SK-N-DZ (cell line): ENCODE measurements around the gene GOLGA8B.
A peak's percentile ranks its signal among the peaks of the same experiment; 100 is the strongest.
"Not testable (repeated sequence)": the region's sequence is repeated elsewhere in the genome, so short reads cannot be mapped to it uniquely, and the experiment has no call there.

Experiments used
- DNase-seq: peaks from one replicate; pipeline ENCODE4 v3.0.0-alpha.2; 2015; ENCODE audit warnings: low spot score

Gene GOLGA8B

DNA sequence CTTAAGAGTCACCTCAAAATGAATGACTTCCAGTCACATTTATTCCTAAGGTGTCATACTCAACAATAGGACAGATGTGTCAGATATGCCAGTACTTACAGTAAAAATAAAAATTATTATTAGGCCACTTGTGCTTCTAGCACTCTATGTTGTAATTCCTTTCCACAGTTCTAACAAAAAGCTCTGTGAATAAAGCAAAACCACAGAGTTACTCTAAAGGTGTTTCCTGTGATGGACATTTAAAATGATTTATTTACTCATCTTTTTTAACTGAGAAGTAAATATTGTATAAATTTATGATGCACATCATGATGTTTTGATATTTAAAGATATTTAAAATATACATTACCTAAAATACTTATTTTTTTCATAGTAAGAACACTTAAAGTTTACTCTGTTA is 13.9 kb upstream of the GOLGA8B start:
- DNase-seq, result no peak

DNA sequence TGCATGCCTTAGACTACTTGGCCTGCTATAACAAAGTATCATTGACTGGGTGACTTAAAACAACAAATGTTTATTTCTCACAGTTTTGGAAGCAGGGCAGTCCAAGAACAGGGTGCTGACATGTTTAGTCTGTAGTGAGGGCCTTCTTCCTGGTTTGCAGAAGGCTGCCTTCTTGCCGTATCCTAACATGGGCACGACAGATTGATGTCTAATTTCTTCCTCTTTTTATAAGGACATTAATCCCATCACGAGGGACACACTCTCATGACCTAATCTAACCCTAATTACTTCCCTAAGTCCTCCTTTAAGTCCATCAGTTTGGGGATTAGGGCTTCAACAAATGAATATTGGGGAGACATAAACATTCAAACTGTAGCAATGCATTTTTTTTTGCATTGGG is 10.9 kb upstream of the GOLGA8B start:
- no peak for DNase-seq

DNA sequence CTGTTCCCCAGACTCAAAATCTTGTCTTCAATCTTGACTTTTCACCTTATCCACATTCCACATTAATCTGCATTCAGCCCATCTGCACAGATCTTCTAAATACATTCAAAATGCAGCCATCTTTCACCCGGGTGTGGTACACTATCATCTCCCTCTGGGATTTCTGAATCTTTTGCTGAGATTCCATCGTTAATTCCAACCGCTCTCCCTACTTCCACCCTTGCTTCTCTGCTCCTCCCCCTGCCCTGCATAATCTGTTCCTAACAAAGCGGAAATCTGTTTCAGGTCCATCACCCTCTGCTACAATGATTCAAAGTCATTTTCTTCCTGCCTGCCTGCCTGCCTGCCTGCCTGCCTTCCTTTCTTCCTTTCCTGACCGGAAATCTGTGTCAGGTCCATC is 7.9 kb upstream of the GOLGA8B start:
- DNase-seq, result no peak

DNA sequence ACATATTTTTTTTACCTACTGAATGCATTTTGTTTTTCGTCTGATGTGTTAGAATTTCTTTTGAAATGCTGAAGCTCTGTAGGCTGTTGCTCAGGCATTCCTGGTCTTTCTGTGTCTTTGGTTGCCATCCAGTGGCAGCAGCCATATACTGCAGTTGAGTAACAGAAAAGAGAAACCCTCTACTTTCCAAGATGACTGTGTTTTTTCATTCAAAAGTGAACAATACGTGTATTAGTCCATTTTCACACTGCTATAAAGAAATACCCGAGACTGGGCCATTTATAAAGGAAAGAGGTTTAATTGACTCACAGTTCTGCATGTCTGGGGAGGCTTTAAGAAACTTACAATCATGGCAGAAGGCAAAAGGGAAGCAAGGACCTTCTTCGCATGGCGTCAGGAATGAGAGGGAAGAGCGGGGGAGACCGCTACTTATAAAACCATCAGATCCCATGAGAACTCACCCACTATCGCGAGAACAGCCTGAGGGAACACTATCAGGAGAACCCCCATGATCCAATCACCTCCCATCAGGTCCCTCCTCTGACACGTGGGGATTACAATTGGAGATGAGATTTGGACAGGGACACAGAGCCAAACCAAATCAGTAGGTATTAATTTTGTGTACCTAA is 4.7 kb upstream of the GOLGA8B start:
- peak; percentile 93 for DNase-seq

DNA sequence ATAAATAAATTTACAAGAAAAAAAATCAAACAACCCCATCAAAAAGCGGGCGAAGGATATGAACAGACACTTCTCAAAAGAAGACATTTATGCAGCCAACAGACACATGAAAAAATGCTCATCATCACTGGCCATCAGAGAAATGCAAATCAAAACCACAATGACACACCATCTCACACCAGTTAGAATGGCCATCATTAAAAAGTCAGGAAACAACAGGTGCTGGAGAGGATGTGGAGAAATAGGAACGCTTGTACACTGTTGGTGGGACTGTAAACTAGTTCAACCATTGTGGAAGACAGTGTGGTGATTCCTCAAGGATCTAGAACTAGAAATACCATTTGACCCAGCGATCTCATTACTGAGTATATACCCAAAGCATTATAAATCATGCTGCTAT is 2.5 kb upstream of the GOLGA8B start:
- not testable (repeated sequence) for DNase-seq

DNA sequence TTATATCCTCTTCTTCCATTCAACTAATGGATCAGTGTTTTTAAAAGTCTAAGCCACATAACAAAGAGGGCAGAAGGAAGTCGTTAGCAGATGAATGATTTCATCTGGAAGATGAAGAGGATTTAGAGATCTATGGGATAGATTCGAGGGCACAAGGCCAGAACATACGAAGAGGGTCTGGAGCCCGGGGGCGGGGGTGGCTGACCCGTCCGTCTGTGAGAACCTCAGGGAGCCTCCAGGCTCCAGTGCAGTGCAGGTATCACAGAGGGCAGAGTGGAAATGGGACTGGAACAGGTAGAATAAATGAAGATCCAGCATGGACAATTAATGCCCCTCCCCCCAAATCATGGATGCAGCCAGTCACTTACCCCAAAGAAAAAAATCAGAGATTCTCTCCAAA is 1.5 kb upstream of the GOLGA8B start:
- no peak for DNase-seq

DNA sequence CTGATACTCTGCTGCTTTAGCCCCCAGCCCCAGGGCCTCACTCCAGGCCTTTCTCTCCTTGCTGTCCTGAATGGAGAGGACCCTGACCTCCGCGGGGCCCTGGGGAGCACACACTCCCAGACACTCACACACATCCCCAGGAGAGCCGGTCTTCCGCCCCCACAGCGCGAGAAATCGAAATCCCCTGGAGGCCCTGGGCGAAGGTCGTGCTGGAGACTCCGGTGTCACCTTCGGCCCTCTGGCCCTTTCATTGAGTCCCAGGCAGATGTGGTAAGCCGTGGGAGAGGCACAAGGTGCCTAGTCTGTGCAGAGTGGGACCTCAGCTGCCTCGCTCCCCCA is 848 bp upstream of the GOLGA8B start:
- DNase-seq, result peak; percentile 24

DNA sequence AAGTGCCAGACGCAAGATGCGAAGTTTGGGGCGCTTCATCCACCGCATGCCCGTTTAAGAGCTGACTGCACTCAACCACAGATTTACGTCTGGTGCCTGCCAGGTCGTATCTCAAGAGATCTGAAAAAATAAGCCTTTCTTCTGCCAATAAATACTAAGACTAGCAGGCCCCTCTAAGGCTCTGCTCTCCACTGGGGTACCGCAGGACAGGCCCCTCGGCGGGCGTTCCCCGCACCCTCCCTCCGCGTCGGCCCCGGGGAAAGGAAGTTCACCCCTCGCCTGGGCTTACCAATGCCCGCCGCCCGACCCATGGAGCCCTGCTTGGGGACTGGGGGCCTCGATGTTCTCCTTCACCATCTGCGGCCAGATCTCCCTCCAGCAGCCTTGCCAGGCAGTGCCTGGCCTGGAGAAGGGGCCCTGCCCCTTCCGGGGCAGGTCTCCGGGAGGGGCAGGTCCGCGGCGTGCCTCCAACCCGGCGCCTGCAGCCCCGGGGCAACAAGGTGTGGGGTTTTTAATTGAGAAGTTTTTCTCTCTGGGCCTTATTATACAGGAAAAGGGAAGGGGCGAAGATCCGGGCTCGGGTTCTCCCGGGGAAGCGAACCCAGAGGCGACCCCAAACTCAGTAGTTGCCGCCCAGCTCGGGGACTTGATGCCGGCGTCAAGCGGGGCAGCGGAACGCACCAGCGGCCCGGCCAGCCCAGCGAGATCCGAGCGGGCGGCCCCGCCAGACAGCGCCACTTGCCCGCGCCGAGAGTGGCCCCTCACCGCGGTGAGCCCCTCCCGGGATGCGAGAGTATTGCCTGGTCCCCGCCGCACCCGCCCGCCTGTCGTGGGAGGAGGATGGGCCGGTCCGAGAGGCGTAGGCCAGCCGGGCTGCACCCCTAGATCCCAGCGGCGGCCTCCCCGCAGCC is 735 bp downstream of the GOLGA8B start:
- peak; percentile 38 for DNase-seq

DNA sequence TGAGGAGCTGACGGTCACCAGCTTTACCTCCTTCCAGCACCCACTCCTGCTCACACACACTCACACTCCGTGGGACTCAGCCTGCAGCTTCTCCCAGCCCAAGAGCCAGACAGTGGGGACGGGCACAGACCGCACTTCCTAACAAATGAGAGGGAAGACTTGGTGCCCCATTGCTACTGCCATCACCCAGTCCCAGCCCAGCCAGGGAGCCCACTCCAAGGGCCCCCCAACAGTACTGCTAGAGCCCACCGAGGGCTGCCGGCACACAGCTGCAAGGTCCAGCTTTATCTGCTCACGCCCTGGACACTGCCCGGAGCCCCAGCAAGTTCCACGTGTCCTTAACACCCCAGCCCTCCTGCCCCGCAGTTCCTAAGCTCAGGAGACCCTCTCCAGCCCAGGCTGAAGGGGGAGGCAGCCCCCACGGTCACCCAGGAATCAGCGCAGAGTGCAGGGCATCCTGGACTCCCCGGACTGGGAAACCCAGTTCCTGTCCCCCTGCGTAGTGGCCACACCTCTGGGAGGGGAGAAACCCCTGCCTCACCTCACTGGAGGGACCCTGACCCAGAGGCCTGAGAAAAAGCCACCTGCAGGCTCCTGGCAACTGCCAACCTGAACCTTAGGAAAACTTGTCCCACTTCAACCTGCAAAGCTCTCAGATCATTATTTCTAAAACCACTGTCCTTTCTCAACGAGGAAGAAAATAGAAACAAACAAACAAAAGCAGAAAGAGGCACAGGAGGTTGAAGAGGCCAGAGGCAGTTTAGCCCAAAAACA is 1.6 kb downstream of the GOLGA8B start:
- not testable (repeated sequence) for DNase-seq

DNA sequence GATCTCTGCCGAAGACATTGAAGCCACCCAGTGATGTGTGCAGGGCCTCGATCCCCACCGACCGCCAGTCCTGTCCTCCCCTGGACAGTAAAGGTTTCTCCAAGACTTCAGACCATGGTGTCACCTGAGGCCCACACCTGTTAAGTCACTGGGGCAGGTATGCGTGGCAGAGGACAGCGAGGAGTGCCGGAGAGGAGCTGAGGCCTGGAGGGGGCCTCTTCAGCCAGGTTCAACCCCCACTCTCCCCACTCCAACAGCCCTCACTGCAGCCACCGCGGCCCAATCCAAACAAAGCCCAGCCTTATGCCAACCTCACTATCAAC is 2.4 kb downstream of the GOLGA8B start:
- no peak for DNase-seq

DNA sequence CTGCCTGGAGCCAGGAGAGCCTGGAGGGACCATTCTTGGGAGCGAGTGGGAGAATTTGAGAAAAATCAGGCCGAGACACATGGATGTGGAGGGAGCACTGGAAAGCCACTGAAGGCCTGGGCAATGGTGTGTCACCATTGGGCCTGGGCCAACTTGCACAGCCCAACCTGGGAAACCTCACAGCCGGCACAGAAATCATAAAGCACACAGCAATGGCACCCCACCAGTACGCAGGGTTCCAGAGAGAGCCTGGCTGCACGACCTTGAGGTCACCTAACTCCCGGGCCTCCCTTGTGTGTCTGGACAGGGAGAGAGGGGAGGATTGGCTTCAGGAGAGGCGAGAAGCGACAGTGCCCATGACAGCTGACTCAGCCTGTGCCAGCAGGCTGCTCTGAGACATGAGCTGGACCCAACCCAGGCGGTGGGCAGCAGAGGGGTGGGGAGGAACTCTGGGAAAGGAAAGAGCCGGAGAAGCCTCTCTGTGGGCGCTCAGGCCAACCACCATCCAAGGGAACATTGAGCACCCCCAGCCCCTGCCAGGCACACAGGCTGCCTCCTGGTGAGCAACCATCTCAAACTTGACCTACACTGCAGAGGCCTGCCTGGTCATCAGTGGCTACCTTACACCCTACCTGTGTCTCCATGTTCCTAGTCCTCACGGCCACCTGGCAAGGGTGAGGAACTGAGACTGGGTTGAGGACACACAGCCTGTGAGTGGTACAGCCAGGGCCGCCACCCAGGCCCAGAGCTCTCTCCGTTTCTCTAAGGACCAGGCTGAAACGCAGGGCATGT is 3.0 kb downstream of the GOLGA8B start:
- DNase-seq, result not testable (repeated sequence)

DNA sequence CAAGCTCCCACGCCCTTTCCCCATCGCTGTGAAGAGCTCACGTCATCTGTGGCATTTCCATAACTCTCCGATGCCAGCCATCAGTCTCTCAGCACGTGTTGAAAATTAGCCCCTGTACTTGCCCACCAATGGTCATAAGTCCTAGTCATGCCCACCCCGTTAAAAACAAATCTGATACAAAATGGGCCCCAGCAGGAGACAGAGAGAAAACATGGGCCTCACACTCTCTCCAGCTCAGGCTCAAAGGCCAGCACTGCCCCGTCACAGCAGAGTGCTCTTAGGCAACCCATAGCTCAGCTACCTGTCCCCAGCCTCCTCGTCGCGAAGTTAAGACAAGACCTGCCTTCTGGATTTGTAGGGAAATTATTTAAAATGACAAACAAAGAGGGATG is 5.2 kb downstream of the GOLGA8B start:
- no peak for DNase-seq

DNA sequence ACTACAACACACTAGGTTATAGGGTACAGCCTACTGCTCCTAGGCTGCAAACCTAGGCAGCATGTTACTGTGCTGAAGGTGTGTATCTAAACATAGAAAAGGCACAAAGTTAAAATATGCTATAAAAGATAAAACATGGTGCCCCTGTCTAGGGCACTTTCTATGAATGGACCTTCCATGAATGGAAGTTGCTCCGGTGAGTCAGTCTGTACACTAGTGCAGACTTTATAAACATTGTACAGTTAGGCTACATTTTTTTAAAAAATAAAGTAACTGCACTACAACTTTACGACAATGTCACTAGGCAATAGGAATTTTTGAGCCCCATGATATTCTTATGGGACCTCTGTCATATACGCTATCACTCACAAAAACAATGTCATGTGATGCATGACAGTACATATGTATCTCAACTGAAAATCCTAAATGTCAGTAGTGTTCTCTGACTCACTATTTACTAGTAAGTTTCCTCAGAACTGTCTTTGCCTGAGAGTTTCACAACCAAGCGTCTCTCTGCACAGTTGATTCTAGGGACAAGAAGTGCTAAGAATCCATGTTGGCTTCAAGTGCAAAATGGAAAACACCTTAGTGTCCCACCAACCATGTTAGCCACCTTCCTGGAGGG is 5.7 kb downstream of the GOLGA8B start:
- DNase-seq, result not testable (repeated sequence)

DNA sequence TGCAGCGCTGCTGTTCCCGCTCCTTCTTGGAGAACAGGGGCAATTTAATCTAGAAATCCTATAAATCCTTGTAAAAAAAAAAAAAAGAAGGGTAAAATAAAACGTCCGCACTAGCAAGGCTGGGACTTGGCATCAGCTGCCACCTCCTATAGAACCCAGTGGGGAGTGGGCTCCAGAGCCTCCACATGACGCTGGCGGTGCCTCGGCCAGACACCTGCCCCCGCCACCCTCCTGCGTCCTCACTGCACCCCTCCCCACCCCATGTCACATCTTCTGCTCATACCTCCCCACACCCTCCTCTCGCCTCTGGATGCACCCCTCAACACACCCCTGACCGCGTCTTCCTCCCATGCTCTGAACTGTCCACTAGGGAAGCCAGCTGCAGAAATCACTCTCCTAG is 8.4 kb downstream of the GOLGA8B start:
- not testable (repeated sequence) for DNase-seq

DNA sequence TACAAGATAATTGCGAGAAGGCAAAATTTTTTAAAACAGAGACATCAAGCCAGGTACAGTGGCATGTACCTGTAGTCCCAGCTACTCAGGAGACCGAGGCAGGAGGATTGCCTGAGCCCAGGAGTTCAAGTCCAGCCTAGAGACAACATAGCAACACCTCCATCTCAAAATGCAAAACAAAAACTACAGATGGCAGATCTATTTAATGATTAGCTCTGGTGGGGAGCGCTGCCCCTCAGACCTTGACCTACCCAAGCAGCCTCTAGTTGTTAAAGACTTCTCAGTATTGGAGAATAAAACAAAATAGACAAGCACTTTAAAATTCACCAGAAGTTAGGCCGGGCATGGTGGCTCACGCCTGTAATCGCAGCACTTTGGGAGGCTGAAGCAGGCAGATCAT is 10.5 kb downstream of the GOLGA8B start:
- not testable (repeated sequence) for DNase-seq

DNA sequence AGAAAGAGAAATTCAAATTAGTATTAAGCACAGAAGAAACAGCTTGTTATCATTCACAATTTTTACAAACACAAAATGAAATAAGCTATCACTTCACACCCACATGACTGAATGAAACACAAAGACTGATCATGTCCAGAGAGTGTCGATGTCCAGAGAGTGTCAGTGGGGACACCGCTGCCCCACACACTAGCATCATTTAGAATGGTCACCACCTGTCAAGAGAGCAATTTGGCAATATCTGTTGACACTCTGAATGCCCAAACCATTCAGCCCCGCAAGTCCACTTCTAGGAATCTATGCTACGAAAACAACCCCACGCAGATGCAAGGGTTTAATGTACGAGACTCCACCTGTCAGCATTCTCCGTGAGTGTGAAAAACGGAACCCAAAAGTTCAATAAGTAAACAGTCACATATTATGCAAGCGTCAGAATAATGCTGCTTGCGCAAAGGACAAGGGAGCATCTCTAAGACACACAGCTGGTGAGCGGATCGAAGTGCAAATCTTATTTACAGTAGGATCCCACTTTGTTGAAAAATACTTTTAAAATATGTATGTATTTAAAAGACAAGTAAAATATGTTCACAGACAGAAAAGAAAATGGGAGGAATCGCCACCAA is 11.3 kb downstream of the GOLGA8B start:
- not testable (repeated sequence) for DNase-seq

DNA sequence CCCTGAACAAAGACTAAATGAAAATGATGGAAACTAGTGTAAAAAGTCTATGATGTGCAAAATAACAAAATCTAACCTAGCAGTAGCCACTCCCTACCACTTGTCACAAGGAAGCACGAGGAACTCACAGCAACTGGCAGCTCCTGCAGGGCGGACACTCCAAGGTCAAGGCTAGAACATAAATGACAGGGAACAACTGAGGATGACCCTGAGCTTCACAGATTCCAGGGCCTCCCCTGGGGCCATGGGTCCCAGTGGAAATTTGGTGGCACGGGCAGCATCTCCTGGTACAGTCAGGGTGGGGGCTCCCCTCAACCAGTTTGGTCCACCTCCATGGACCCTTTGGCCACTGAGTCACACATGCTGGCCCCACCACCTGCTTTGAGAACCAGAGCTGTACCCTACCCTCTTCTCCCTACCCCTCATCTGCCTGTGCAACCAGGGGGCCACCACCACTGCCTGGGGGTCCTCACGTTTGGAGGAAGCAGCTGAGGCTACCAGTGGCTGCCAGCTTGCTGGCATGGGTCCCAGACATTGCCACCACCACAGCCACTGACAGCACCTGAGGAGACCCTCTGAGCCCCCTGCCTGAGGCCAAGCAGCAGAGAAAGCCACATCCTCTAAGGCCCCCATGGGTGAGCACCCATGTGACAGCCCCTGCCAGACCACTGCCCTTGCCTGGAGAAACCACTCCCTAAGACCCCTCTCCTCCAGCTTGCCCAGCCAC is 13.6 kb downstream of the GOLGA8B start:
- DNase-seq, result not testable (repeated sequence)

DNA sequence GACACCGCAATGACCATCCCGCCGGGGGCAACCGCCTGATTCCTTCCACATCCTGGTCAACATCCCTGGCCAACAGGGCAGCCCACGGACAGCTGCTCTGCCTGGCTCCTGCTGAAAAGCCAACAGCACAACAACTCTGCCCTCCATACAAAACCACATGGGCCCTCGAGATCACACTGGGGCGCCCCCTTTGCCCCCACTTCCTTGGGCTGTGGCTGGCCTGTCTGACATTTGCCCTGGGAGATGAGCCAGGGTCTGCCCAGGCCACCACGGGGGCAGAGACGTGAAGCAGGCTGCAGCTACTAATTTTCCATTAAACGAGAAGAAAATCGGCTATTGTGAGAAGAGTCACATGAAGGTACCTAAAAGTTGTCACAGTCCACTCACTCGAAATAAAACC is 16.3 kb downstream of the GOLGA8B start:
- not testable (repeated sequence) for DNase-seq

DNA sequence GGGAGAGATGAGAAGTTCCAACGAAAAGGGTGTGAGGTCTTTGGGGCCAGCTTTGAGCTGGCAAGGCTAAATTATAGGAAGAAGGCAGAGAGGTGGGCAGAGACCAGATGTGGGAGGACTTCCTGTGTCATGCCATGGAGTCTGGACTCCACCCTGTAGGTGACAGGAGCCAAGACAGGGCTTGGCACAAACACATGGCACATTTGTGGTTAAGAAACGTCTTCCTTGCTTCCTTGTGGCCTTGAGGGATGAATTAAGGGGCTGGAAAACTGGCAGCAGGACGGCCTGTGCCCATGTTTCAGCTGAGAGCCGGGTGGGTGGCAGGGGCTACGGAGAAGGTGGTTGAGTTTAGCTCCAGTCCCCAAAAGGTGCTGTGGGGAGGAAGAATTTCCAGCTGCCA is 18.7 kb downstream of the GOLGA8B start:
- DNase-seq, result not testable (repeated sequence)

DNA sequence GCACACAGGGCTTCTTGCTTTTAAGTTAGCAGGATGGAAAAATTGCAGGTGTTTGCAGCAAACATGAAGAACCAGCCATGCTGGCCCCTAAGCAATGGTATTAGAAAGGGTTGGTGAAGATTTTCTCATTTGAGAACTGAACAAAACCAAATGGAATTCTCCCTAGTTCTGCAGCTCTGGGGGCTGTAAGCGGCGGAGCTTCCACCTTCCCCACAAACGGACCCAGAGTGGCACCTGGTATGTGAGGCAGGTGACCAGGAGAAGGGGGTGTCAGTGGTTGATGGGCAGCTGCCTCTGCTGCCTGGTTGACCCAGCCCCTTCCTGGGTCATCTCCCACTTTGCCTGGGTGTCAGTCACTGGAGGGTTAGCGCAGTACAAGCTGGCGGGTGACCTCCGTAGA is 22.6 kb downstream of the GOLGA8B start:
- DNase-seq, result not testable (repeated sequence)
